Measurements from ENCODE around the gene SIVA1.

- TF ChIP-seq CTCF (IDR thresholded peaks at IDR 0.05) (no peak), POLR2A (IDR thresholded peaks at IDR 0.05) (no peak)
Observed at GRCh38 chr14:104784218-104784568, 31.2 kb downstream of the SIVA1 start.

Measured in esophagus squamous epithelium (tissue), 4 donors.